ENCODE measurements around the gene ASCC3.
"Not testable (repeated sequence)": the region's sequence is repeated elsewhere in the genome, so short reads cannot be mapped to it uniquely, and the experiment has no call there.

The ASCC3 gene, protein sequence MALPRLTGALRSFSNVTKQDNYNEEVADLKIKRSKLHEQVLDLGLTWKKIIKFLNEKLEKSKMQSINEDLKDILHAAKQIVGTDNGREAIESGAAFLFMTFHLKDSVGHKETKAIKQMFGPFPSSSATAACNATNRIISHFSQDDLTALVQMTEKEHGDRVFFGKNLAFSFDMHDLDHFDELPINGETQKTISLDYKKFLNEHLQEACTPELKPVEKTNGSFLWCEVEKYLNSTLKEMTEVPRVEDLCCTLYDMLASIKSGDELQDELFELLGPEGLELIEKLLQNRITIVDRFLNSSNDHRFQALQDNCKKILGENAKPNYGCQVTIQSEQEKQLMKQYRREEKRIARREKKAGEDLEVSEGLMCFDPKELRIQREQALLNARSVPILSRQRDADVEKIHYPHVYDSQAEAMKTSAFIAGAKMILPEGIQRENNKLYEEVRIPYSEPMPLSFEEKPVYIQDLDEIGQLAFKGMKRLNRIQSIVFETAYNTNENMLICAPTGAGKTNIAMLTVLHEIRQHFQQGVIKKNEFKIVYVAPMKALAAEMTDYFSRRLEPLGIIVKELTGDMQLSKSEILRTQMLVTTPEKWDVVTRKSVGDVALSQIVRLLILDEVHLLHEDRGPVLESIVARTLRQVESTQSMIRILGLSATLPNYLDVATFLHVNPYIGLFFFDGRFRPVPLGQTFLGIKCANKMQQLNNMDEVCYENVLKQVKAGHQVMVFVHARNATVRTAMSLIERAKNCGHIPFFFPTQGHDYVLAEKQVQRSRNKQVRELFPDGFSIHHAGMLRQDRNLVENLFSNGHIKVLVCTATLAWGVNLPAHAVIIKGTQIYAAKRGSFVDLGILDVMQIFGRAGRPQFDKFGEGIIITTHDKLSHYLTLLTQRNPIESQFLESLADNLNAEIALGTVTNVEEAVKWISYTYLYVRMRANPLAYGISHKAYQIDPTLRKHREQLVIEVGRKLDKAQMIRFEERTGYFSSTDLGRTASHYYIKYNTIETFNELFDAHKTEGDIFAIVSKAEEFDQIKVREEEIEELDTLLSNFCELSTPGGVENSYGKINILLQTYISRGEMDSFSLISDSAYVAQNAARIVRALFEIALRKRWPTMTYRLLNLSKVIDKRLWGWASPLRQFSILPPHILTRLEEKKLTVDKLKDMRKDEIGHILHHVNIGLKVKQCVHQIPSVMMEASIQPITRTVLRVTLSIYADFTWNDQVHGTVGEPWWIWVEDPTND (N-terminal part only)

DNA sequence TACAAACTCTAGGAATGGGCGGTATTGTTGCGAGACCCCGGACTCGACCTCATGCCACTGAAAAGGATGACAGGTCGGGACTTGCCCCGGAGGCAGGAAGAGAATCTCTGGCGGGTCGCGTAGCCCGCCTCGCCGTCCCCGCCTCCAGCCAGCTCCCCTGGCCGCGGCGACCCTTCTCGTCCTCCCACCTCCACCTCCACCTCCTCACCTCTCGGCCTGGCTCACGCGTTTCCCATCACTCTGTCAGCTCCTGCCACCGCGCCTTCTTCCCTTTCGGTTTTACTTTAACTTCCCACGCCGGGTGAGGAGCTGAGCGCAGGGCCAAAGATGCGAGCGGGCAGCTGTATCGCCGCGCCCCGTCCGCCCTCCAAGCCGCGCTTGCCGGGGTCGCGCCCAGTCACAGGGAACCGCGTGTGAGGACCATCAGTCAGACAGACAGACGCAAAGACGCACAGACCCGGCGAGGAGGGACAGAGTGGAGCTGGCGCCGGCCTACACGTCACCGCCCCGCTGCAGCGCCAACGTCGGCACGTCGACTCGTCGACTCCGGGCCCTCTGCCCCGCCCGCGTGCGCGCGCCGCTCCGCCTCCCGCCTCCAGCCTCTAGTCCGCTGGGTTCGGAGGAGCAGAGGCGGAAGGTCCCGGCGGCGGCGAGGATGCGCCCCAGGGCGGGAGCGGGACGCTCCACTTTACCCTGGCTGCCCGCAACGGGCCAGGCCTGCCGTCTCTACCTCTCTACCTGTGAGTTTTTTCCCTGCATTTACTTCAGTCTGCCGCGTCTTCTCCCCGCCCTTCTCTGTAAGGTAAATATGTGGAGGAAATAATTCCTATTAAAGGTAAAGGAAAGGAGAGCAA, at the start of gene ASCC3:
TSS of gene ASCC3 (minus strand) at position 477 of the 854 bp plus-strand sequence. CDS start 13,332 bp downstream, outside the sequence.
- peak; percentile 96 for DNase-seq

DNA sequence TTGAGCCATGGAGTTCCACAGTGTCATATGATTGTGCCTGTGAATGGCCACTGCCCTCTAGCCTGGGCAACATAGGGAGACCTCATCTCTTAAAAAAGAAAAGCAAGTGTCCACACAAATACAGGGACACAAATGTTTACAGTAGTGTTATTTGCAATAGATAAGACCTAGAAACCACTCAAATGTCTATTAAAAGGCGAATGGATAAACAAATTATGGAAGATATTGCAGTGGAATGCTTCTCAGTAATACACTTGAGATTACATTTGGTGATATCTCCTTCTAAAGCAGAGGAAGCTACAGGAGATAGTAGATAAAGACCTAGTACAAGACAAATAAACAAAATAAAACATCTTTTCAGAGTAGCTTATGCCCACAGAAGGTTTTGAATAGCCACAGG, 44.6 kb upstream of the ASCC3 start:
- DNase-seq, result no peak

DNA sequence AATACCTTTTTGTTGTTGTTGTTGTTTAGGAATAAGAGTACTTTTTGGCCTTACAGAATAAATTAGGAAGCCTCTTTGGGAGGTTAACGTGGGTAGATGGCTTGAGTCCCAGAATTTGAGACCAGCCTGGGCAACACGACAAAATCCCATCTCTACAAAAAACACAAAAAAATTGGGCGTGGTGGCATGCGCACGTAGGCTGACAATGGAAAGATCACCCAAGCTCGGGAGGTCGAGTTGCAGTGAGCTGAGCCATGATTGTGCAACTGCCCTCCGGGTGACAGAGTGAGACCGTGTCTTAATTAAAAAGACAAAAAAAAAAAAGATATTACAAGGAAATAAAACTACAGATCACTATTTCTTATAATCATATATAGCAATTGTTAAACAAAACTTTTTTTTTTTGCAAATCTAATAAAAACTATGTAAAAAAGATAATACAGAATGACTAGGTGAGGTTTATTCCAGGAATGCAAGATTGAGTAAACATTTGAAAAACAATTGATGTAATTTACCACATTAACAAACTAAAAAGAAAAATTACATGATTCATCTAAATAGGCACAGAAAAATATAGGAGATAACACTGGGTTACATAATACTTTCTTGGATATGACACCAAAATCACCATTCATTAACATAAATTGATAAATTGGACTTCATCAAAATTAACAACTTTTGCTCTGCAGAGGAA, 43.6 kb upstream of the ASCC3 start:
- no peak for DNase-seq

DNA sequence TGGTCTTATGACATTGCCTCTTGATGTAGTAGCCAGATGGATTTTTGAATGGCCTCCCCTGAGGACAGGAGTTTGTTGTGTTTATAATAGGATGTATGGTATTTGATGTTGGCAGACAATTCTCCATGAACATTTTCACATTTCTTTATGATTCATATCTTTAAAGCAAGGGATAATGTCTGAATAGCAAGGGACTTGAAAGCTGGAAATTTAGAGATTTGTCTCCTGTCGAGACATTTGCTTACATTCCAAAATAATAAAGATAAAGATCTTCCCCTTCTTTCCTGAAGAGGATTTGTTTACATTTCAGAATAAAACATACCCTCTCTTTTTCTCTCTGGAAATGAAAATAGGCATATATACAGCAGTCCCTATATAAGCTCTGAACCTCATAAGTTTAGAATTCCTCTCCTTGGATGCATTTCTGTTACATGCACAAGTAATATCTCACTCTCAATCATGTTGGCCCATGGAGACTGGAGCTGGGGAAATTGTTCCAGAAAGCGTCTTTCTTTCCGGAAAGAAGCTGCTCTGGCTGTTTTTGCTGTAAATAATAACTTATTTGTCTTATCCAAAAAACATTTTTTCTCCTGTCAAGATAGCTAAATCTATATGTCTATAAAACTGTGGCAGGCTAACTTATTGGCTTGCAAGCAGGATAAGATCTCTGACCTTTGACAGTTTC, 42.5 kb upstream of the ASCC3 start:
- no peak for DNase-seq

DNA sequence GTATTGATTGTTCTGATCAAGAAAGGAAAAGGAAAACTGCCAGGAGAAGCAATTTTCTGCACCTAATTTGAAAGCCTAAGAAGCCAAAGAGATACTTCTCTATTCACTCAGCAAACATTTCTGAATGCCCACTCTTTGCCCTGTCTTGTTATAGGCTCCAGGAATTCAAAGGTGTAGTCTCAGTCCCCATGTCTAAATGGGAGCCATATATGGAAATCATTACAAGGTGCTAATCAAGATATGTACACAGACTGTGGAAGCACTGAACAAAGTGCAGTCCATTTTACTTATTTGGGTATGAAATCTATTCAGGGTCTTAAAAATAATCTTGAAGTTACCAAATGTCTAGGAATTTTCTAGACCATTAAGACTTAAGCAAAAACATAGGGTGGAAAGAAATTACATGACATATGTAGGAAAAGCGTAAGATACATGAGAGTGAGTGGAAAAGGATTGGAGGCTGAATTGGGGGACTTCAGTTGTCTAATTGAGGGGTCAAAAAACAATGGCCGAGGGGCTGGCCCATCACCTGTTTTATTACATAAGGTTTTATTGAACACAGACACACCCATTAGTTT, 39.0 kb upstream of the ASCC3 start:
- no peak for DNase-seq

DNA sequence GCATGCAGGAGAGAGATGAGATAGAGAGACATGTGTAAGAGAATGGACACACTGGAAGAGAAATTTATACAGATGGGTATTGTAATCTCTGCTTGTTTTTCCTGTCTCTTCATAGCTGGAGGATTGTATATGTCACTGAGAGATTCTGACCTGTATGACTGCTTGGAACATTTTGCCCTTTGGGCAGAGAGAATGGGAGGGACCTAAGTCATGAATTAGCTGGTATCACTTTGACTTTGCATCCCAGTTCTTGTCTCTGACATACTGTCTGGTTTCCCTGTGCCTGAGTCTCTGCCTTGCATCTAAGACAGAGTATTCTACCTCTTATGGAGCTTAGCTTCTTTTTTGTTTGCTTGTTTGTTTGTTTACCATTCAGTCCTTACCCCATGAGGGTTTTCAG, 37.0 kb upstream of the ASCC3 start:
- no peak for DNase-seq

DNA sequence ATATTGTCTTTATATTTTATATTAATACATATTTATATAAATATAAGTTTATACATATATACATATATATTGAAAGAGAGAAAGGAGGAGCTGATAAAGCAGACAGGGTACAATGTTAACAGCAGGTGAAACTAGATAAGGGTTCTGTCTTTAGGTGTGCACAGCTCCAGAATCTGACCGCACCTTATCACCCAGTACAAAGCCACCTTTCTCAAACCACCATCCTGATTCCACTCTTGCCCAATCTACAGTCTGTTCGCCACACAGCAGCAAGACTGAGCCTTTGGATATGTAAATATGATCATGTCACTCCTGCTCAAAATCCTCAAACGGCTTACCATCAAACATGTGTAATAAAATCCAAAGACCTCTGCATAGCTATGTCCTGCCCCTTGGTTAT, 34.7 kb upstream of the ASCC3 start:
- DNase-seq, result no peak

DNA sequence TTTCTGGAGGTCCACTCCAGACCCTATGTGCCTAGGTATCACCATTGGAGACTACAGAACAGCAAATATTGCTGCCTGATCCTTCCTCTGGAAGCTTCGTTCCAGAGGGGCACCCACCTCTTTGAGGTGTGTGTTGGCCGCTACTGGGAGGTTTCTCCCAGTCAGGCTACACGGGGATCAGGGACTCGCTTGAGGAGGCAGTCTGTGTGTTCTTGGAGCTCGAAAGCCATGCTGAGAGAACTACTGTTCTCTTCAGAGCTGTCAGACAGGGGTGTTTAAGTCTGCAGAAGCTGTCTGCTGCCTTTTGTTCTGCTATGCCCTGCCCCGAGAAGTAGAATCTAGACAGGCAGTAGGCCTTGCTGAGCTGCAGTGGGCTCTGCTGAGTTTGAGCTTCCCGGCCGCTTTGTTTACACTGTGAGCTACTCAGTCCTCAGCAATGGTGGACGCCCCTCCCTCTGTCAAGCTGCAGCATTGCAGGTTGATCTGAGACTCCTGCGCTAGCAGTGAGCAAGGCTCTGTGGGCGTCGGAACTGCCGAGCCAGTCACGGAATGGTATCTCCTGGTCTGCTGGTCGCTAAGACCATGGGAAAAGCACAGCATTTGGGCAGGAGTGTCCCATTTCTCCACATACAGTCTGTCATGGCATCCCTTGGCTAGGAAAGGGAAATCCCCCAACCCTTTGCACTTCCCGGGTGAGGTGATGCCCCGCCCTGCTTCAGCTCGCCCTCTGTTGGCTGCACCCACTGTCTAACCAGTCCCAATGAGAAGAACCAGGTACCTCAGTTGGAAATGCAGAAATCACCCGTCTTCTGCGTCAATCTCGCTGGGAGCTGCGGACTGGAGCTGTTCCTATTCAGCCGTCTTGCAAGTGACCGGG, 32.5 kb upstream of the ASCC3 start:
- DNase-seq, result peak; percentile 12

DNA sequence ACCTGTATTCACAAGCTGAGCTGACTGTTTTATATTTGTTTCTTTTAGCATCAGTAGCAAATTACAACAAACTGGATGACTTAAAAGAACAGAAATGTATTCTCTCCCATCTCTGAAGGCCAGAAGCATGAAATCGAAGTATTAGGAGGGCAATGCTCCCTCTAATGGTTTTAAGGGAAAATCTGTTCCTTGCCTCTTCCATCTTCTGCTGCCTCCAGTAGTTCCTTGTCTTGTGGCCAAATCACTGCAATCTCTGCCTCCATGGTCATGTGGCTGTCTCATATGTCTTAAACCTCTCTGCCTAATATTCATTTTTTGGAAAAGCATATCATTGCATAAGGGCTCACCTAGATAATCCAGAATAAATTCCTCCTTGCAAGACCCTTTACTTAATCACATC, 25.2 kb upstream of the ASCC3 start:
- no peak for DNase-seq

DNA sequence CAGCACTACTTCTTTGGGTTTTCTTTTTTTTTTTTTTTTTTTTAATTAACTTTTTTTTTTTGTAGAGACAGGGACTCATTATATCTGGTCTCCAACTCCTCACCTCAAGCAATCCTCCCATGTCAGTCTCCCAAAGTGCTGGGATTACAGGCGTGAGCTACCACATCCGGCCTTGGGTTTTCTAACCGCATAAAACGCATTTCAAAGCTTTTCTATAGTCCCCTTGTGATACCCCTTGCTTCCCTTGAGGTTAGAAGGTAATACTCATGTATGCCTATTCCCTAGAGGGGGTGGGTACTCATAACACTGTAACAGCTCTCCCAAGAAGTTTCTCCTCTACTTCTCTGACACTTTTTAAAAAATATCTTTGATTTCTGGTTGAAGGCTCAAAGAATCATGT, 23.9 kb upstream of the ASCC3 start:
- no peak for DNase-seq

DNA sequence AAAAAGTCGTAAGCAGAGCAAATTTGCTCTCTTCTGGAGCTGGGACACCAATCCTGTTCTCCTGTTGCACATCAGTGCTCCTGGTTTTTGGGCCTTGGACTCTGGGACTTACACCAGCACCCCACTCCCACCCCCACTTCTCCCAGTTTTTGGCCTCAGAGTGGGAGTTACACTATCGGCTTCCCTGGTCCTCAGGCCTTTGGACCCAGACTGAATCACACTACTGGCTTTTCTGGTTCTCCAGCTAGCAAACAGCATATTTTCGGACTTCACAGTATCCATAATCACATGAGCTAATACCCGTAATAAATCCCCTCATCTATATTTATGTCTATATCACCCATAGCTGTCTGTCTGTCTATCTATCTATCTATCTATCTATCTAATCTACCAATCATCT, 23.2 kb upstream of the ASCC3 start:
- DNase-seq, result no peak

DNA sequence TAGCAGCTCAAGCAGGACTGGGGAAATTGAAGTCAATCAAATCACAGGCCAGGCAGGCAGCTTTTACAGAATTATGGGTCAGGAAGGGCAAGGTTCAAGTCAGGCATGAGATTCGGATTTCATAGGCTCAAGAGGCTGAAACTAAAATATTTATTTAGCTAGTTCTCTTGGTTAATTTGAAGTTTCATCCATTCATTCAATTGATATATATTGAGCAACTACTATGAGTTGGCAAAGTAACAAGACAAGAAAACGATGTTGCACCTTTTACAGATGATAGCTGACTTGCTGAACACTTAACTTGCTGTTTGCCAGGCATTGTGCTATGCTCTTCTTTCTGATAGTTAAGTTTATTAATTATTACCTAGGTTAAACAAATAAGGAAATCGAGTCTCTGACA, 20.5 kb upstream of the ASCC3 start:
- DNase-seq, result no peak

DNA sequence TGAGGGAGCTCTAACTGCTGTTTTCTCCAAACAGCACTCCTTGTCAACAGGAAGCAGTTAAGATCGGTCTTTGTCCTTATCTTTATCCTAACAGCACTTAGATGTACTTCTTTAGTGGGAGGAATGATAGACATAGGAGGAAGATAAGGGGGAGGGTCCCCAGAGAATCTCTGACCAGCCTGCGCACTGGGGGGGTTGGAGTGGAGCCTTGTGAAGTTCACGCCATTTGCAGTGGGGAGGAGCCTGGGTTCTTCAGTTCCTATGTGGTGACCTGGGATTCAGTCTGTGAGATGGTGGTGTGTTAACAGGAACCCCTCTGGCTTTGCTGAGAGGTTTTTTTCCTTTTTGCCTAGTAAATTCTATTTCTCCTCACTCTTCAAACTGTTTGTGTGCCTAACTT, 18.1 kb upstream of the ASCC3 start:
- DNase-seq, result no peak

DNA sequence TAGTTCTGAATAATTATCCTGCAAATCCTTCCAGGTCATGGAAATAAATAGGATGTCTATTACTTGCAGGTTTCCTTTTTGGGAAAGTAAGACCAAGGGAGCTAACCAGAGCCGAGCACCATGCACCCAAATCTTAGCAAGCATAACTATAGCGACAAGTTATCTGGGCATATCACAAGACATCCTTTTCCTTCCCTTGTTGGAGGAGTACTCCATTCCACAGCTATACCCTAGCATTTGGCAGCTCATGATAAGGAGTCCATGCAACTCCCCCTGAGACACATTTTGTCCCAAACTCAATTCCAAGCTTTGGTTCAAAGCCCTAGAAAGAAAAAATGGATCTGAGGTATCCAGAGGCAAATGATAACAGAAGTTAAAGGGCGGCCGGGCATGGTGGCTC, 16.5 kb upstream of the ASCC3 start:
- DNase-seq, result no peak

DNA sequence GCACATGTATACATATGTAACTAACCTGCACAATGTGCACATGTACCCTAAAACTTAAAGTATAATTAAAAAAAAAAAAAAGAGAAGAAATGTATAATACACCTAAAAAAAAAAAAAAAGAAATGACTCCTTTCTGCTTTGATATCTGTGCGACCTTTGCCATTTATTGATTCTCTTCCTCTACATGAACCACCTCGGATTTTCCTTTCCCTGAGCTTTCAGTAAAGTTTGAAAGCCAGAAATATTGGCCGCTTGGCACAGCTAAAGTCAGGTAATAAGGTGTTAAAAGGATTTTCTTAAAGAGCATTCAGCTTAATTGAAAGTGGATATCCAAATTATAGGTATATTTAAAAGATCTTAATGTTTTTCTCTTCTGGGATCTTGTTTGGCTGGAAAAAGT, 12.6 kb upstream of the ASCC3 start:
- DNase-seq, result no peak

DNA sequence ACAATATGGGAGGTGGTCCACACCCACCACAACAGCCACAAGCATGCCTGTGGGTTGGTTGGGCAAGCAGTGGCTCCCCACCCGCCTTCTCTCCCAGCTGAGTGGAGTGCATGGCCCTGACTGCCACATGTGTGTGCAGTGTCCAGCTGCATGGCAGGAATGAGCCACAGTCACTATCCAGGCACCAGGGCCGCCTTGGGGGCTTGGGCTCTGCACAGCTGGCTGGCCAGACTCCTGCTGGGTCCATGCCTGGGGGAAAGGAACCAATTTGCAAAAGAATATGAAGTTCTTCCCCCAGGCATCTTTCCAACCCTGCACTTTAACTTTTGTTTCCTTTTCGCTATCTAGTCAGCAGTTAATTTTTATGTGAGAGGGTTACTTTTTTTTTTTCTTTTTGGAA, 11.6 kb upstream of the ASCC3 start:
- no peak for DNase-seq

DNA sequence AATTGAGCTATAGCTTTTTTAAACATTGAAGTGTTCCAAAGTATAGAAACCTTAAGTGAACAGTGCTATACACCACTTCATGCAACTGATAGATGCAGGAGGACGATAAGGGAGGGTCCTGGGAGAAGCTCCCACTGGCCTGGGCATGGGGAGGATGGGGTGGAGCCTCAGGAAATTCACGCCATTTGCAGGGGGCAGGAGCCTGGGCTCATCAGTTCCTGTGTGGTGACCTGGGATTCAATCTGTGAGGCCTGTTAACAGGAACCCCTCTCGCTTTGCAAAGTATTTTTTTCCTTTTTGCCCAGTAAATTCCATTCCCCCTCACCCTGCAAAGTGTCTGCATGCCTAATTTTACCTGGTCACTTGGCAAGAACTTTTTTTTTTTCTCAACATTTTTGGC, 11.0 kb upstream of the ASCC3 start:
- no peak for DNase-seq

DNA sequence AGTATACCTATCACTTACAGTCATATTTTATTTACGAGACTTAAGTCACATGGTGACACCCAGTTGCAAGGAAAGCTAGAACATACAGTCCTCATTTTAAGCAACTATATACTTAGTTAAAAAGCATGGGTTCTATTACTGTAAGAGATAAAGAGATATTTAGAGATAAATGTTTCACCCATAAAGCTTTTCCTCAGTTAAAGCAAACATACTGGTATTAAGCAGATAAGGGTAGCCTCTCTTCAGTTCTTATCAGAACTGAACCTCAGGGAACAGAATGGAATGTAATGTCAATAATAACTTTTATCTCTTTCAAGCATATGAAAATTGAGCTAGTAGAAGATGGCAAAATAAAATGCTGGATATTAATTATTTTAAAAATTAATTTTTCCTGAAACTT, 9.9 kb upstream of the ASCC3 start:
- no peak for DNase-seq

DNA sequence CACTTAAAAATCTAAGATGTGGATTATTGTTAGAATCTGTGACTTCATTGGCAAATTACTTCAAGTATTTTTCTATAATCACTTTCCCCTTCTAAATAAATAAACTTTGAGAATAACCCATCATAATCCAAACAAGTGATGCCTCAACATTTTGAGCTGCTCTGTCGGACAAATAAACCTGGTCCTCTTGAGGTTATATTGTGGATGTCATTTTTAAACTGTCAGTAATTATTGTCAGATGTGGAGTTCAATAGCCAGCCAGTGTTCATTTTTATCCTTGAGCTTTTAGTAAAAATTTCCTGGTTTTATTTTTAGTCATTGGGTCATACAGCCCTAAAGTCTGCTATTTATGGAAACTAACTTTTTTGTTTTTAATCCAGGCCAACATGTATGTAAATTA, 9.5 kb upstream of the ASCC3 start:
- not testable (repeated sequence) for DNase-seq

DNA sequence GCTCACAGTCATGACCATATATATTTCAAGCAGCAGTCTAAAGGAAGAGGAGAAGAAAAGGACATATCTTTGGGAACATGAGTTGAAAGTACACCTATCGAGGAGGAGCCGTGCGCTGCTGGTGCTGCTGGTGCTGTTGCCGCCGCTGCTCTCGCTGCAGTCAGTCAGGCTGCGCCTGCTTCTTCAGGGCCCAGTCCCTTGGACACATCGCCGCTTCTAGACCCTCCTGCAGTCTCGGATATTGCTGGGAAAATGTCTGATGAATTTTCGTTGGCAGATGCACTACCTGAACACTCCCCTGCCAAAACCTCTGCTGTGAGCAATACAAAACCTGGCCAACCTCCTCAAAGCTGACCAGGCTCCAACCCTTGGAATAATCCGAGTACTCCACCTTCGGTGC, 8.2 kb upstream of the ASCC3 start:
- DNase-seq, result no peak
